ENCODE data around the gene KCNJ9.

Gene KCNJ9

GRCh38 chr1:160087118-160087662 lies 5.9 kb downstream of the KCNJ9 start:
- no peak for TF ChIP-seq CTCF (IDR thresholded peaks at IDR 0.05; ENCODE audit: poor library complexity, severe bottlenecking)
- H3K4me3 ChIP-seq (ENCODE audit: severe bottlenecking): no peak overlapping the region
- no peaks in the 10 kb centered on the region for H3K9me3 ChIP-seq (ENCODE audit: severe bottlenecking)
- DNase-seq (ENCODE audit: low spot score) (no peak), ATAC-seq (ENCODE audit: low read depth) (no peak)
- no peaks in the 10 kb centered on the region for H3K4me1 ChIP-seq (ENCODE audit: insufficient read depth, poor library complexity, severe bottlenecking)
- H3K27me3 ChIP-seq (ENCODE audit: insufficient read depth, poor library complexity, severe bottlenecking): peaks cover 14% of the 10 kb centered on the region
- H3K27ac ChIP-seq (ENCODE audit: poor library complexity, severe bottlenecking): no peak overlapping the region
- H3K36me3 ChIP-seq (ENCODE audit: low read depth): no peaks in the 10 kb centered on the region

- Histone ChIP-seq H3K36me3 (ENCODE audit: low read depth) (no peaks in the 10 kb centered on the region), H3K4me1 (ENCODE audit: insufficient read depth, poor library complexity, severe bottlenecking) (no peaks in the 10 kb centered on the region), H3K4me3 (ENCODE audit: severe bottlenecking) (no peak overlapping the region), H3K9me3 (ENCODE audit: severe bottlenecking) (no peaks in the 10 kb centered on the region), H3K27ac (ENCODE audit: poor library complexity, severe bottlenecking) (no peak overlapping the region), H3K27me3 (ENCODE audit: insufficient read depth, poor library complexity, severe bottlenecking) (no peaks in the 10 kb centered on the region)
- DNase-seq (ENCODE audit: low spot score) (no peak), ATAC-seq (ENCODE audit: low read depth) (no peak)
- TF ChIP-seq CTCF (IDR thresholded peaks at IDR 0.05; ENCODE audit: poor library complexity, severe bottlenecking): no peak
These were observed 8.5 kb downstream of the KCNJ9 start for GRCh38 chr1:160089883-160090282.

- H3K36me3 ChIP-seq (ENCODE audit: low read depth): no peaks in the 10 kb centered on the region
- no peak for TF ChIP-seq CTCF (IDR thresholded peaks at IDR 0.05; ENCODE audit: poor library complexity, severe bottlenecking)
- no peak overlapping the region for H3K4me3 ChIP-seq (ENCODE audit: severe bottlenecking)
- no peaks in the 10 kb centered on the region for H3K9me3 ChIP-seq (ENCODE audit: severe bottlenecking)
- H3K27me3 ChIP-seq (ENCODE audit: insufficient read depth, poor library complexity, severe bottlenecking): no peaks in the 10 kb centered on the region
- no peaks in the 10 kb centered on the region for H3K4me1 ChIP-seq (ENCODE audit: insufficient read depth, poor library complexity, severe bottlenecking)
- H3K27ac ChIP-seq (ENCODE audit: poor library complexity, severe bottlenecking): no peak overlapping the region
- ATAC-seq (ENCODE audit: low read depth): no peak
- DNase-seq (ENCODE audit: low spot score): no peak
These were observed 9.4 kb downstream of the KCNJ9 start for GRCh38 chr1:160090760-160091159.

GRCh38 chr1:160091666-160092223 lies 10.4 kb downstream of the KCNJ9 start:
- H3K4me1 ChIP-seq (ENCODE audit: insufficient read depth, poor library complexity, severe bottlenecking): no peaks in the 10 kb centered on the region
- H3K4me3 ChIP-seq (ENCODE audit: severe bottlenecking): no peak overlapping the region
- ATAC-seq (ENCODE audit: low read depth) (no peak), DNase-seq (ENCODE audit: low spot score) (no peak)
- no peaks in the 10 kb centered on the region for H3K36me3 ChIP-seq (ENCODE audit: low read depth)
- H3K27ac ChIP-seq (ENCODE audit: poor library complexity, severe bottlenecking): no peak overlapping the region
- H3K9me3 ChIP-seq (ENCODE audit: severe bottlenecking): no peaks in the 10 kb centered on the region
- no peaks in the 10 kb centered on the region for H3K27me3 ChIP-seq (ENCODE audit: insufficient read depth, poor library complexity, severe bottlenecking)
- TF ChIP-seq CTCF (IDR thresholded peaks at IDR 0.05; ENCODE audit: poor library complexity, severe bottlenecking): no peak

- no peaks in the 10 kb centered on the region for H3K27me3 ChIP-seq (ENCODE audit: insufficient read depth, poor library complexity, severe bottlenecking)
- TF ChIP-seq CTCF (IDR thresholded peaks at IDR 0.05; ENCODE audit: poor library complexity, severe bottlenecking): no peak
- H3K27ac ChIP-seq (ENCODE audit: poor library complexity, severe bottlenecking): no peak overlapping the region
- peaks cover 8% of the 10 kb centered on the region for H3K4me1 ChIP-seq (ENCODE audit: insufficient read depth, poor library complexity, severe bottlenecking)
- no peak for DNase-seq (ENCODE audit: low spot score)
- H3K4me3 ChIP-seq (ENCODE audit: severe bottlenecking): no peak overlapping the region
- no peak for ATAC-seq (ENCODE audit: low read depth)
- H3K9me3 ChIP-seq (ENCODE audit: severe bottlenecking): no peaks in the 10 kb centered on the region
- no peaks in the 10 kb centered on the region for H3K36me3 ChIP-seq (ENCODE audit: low read depth)
These were observed 11.2 kb downstream of the KCNJ9 start for GRCh38 chr1:160092366-160093068.

Measured in RWPE2 (cell line).